RPMI7951 (cell line): ENCODE measurements around the gene TRIM27. TPM values are rescaled to one million over a fixed set of nuclear protein-coding genes. Genes with fewer than 3 reads are reported as not detected.
"Not testable (repeated sequence)": the region's sequence is repeated elsewhere in the genome, so short reads cannot be mapped to it uniquely, and the experiment has no call there.

Experiments used
- DNase-seq: peaks from one replicate; pipeline ENCODE4 v3.0.0-alpha.2; 2012; ENCODE audit warnings: low read depth
- total RNA-seq: library from RNA; depleted of rRNA; stranded (reverse); fragments of >200 nt; shearing (Covaris generic); gene quantifications from 2 replicates; pipeline ENCODE4 v1.2.3, GENCODE V29; 2014; rRNA removed

The TRIM27 gene
- total RNA-seq, 1 experiment from 2014 or later: 62.2 TPM

GRCh38 chr6:28864326-28864923 is 59.4 kb downstream of the TRIM27 start:
- DNase-seq: no peak

GRCh38 chr6:28863604-28864325 is 60.0 kb downstream of the TRIM27 start:
- DNase-seq: peak; percentile 81

GRCh38 chr6:28862077-28862476 is 61.7 kb downstream of the TRIM27 start:
- DNase-seq: no peak

DNA sequence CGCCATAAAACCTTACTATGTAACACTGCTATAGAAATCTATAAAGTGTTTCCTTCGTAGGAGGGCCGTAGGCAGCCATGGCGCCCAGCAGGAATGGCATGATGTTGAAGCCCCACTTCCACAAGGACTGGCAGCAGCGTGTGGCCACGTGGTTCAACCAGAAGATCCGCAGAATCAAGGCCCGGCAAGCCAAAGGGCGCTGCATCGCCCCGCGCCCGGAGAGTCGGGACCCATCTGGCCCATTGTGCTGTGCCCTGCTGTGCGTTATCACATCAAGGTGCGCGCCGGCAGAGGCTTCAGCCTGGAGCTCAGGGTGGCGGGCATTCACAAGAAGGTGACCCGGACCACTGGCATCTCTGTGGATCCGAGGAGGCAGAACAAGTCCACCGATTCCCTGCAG is 62.4 kb downstream of the TRIM27 start:
- DNase-seq: no peak

- DNase-seq: no peak
Measured at GRCh38 chr6:28860581-28860980, 63.2 kb downstream of the TRIM27 start.

DNA sequence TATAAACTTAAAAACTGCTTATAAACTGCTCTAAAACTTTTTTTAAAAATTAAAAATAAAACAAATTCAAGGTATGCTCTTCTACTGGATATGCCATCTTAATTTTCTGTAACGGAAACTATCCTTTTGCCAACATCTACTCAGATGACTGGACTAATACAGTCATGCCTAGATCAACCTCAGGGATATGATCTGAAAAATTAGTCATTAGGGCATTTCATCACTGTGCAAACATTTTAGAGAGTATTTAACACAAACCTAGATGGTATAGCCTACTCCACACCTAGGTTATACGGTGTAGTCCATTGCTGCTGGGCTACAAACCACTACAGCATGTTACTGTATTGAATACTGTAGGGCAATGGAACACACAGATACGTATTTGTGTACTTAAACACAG is 64.8 kb downstream of the TRIM27 start:
- no peak for DNase-seq

- DNase-seq: no peak
Measured at GRCh38 chr6:28856620-28857005, 67.2 kb downstream of the TRIM27 start.

DNA sequence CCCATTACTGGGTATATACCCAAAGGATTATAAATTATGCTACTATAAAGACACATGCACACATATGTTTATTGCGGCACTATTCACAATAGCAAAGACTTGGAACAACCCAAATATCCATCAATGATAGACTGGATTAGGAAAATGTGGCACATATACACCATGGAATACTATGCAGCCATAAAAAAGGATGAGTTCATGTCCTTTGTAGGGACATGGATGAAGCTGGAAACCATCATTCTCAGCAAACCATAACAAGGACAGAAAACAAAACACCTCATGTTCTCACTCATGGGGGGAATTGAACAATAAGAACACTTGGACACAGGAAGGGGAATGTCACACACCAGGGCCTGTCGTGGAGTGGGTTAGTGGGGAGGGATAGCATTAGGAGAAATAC is 69.4 kb downstream of the TRIM27 start:
- not testable (repeated sequence) for DNase-seq

Other genes starting within 250 kb of the TRIM27 start
- 1.1 and 2.4 TPM in 2 replicates for gene ZNF311, start 81.3 kb upstream of the TRIM27 start, total RNA-seq
- not detected in 2 replicates for gene OR2W1, start 121.2 kb upstream of the TRIM27 start, total RNA-seq
- not detected in 2 replicates for gene OR2B3, start 163.3 kb upstream of the TRIM27 start, total RNA-seq
- gene OR2J1, start 175.5 kb upstream of the TRIM27 start, total RNA-seq: not detected in 2 replicates
- gene OR2J3, start 184.1 kb upstream of the TRIM27 start, total RNA-seq: not detected in 2 replicates
- gene OR2J2, start 246.9 kb upstream of the TRIM27 start, total RNA-seq: not detected in 2 replicates